ENCODE measurements around the gene MRPL54.
"Not testable (repeated sequence)": the region's sequence is repeated elsewhere in the genome, so short reads cannot be mapped to it uniquely, and the experiment has no call there.

MRPL54 gene

DNA sequence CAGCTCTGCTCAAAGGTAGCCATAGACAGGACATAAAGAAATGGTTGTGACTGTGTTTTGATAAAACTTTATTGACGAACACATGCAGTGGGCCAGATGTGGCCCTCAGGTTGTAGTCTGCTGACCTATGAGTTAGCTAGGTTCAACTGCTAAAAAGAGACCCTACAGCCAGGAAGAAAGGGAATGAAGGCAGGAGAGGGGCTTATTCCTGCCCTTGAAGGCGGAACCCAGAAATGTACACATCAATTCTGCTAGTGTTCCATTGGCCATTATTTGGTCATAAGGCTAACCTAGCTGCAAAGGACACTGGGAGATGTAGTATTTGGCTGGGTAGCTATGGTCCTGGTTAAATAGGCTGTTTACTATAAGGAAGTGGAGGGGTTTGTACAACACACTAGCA, 19.0 kb upstream of the MRPL54 start:
- peak; percentile 31 for DNase-seq (ENCODE audit: low read depth)

GRCh38 chr19:3745363-3746045, 17.0 kb upstream of the MRPL54 start:
- DNase-seq (ENCODE audit: low read depth), result no peak

DNA sequence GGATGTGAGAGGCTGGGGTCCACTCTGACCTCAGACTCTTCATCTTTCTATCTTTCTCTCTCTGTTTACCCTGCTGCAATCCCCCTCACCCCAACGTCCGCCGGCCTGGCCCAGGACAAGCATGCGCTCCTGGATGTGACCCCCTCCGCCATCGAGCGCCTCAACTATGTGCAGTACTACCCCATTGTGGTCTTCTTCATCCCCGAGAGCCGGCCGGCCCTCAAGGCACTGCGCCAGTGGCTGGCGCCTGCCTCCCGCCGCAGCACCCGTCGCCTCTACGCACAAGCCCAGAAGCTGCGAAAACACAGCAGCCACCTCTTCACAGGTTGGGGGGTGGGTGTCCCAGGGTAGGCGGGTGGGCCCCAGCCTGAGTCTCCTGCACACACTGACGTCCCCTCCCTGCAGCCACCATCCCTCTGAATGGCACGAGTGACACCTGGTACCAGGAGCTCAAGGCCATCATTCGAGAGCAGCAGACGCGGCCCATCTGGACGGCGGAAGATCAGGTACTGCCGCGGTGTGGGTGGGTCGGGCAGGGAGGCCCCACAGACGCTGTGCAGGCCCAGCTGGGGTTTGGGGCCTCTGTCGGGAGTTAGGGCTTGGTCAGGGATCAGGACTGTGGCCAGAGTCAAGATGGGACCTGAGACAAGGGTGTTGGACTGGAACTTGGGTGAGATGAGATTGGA, 16.0 kb upstream of the MRPL54 start:
- no peak for DNase-seq (ENCODE audit: low read depth)

GRCh38 chr19:3748965-3749364, 13.5 kb upstream of the MRPL54 start:
- no peak for DNase-seq (ENCODE audit: low read depth)

GRCh38 chr19:3750211-3750610, 12.3 kb upstream of the MRPL54 start:
- no peak for DNase-seq (ENCODE audit: low read depth)

- no peak for DNase-seq (ENCODE audit: low read depth)
Measured at GRCh38 chr19:3751236-3751635, 11.2 kb upstream of the MRPL54 start.

DNA sequence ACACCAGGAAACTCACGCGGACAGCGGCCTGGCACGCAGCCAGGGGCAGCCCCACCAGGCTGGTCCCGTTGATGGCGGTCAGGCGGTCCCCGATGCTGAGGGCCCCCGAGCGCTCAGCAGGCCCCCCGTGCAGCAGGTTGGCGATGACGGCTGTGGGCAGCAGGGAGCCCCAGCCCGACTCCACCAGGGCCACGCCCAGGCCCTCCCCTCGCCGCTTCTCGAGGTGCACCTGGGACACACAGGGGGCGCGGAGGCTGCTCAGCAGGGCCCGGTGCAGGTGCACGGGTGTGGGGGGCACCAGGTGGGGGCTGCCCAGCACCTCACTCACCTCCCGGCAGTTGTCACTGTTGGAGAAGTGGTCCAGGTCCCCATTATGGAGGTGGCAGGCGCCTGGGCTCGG, 10.0 kb upstream of the MRPL54 start:
- DNase-seq (ENCODE audit: low read depth), result no peak

- no peak for DNase-seq (ENCODE audit: low read depth)
Measured at GRCh38 chr19:3753631-3754410, 8.7 kb upstream of the MRPL54 start.

GRCh38 chr19:3757705-3758104, 4.8 kb upstream of the MRPL54 start:
- DNase-seq (ENCODE audit: low read depth), result not testable (repeated sequence)

DNA sequence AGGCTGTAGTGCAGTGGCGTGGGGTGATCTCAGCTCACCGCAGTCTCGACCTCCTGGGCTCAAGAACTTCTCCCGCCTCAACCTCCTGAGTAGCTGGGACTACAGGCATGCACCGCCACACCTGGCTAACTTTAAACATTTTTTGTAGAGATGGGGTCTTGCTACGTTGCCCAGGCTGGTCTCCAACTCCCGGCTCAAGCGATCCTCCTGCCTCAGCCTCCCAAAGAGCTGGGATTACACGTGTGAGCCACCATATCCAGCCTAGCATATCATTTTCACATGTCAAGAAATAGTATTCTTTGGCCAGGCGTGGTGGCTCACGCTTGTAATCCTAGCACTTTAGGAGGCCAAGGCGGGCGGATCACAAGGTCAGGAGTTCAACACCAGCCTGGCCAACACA, 4.2 kb upstream of the MRPL54 start:
- not testable (repeated sequence) for DNase-seq (ENCODE audit: low read depth)

DNA sequence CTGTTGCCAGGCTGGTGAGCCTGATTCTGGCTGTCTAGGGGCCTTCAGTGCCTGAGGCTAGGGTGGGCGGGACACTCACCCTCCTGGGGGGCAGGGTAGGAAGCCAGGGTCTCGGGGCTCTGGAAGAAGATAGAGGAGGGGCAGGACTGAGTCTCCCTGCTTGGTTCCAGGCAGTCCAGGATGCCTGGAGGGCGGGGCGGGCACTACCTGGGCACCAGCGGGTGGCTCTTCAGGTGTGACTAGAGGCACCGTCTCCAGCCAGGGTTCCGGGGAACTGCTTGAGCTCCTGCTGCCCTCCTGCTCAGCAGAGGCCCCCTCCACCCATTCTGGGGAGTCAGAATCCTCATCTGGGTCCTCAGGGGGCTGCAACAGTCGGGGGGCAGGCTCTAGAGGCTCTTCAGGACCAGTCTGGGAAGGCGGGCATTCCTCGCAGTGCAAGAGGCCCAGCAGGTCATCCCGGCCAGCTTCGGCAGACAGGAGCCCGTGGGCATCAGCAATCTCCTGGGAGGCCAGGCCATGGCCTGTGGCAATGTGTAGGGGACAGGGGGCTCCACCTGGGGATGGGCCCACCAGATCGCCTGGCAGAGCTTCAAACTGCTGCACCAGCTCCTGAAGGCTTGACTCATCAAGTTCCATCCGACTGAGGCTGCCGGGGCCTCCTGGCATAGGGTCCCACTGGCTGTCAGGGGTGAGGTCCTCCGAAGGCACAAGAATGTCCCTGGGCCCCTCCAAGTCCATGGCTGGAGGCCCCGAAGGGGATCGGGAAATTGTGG, 2.8 kb upstream of the MRPL54 start:
- no peak for DNase-seq (ENCODE audit: low read depth)

GRCh38 chr19:3760871-3761361, 1.6 kb upstream of the MRPL54 start:
- peak; percentile 9 for DNase-seq (ENCODE audit: low read depth)

GRCh38 chr19:3761382-3762129, 926 bp upstream of the MRPL54 start, which contains the start of gene APBA3:
TSS of gene APBA3 (minus strand) at chr19:3761692. CDS start at chr19:3760264, 1,428 bp downstream.
- peak; percentile 71 for DNase-seq (ENCODE audit: low read depth)

DNA sequence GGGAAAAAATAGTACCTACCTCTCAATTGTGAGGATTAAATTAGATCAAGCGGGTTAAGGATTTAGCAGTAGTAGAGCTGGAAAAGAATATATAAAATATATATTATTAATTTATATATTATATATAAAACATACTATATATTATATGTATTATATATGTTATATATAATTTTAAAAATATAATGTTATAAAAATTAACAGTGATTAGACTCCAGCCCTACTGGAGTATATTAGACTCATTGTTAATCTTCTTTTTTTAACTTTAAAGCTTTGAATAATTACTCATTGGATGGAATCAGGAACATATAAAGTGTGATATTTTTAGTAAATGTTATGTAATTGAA, 380 bp upstream of the MRPL54 start:
- no peak for DNase-seq (ENCODE audit: low read depth)

DNA sequence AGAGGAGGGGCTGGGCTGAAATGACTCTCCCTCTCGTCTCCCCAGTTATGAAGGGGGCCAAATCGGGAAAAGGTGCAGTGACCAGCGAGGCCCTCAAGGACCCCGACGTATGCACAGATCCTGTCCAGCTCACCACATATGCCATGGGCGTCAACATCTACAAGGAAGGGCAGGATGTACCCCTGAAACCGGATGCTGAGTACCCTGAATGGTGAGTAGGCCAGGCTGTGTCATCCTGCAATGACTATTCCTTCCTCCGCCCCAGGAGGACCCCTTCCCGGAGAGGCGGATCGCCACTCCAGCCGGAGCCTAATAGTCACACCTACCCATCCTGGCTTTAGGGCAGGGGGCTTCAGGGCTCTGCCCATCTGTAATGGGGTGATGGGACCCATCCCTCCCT, 2.6 kb downstream of the MRPL54 start:
- no peak for DNase-seq (ENCODE audit: low read depth)

- peak; percentile 20 for DNase-seq (ENCODE audit: low read depth)
Measured at GRCh38 chr19:3765757-3766156, 3.3 kb downstream of the MRPL54 start.

DNA sequence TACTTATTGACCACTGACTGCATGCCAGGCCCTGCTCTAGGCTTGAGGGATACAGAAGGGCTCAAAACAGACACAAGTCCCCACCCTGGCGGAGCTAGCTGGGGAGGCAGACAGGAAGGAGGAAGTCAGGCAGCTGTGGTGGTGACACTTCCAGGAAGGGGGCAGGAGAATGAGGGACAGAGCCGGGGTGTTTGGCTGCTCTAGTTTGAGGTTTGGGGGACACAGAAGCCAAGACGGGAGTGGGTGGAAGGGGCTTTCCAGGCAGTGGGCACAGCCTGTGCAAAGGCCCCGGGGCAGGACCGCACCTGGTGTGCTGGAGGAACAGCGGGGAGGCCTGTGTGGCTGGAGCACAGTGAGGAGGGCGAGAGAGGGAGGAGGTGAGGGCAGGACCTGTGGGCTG, 4.0 kb downstream of the MRPL54 start:
- no peak for DNase-seq (ENCODE audit: low read depth)

- DNase-seq (ENCODE audit: low read depth), result no peak
Measured at GRCh38 chr19:3767050-3767449, 4.6 kb downstream of the MRPL54 start.

GRCh38 chr19:3768015-3768747, 5.7 kb downstream of the MRPL54 start:
- DNase-seq (ENCODE audit: low read depth), result no peak

GRCh38 chr19:3768748-3769099, 6.2 kb downstream of the MRPL54 start:
- DNase-seq (ENCODE audit: low read depth), result no peak

- DNase-seq (ENCODE audit: low read depth), result no peak
Measured at GRCh38 chr19:3769494-3769893, 7.0 kb downstream of the MRPL54 start.

All from amniotic epithelial cell (primary cell).